Vagina (tissue), 2 donors: ENCODE results near the gene MPPED1.

Experiments used
- CTCF ChIP-seq, 3 experiments: fragments of 450-650 bp in 2 of 3; fragments of 200-600 bp in 1 of 3; sonication (generic) in 1 of 3; IDR thresholded peaks; one replicate each; pipeline ENCODE4 v1.5.1; 2017 to 2019; ENCODE audit warnings: antibody characterized with exemption in 3 of 3, mild to moderate bottlenecking in 2 of 3, moderate library complexity in 2 of 3
- POLR2AphosphoS5 ChIP-seq, 2 donors: sonication (generic); formaldehyde crosslinking; IDR thresholded peaks; one replicate each; pipeline ENCODE4 v1.9.0; 2017; ENCODE audit warnings: antibody characterized with exemption in 2 of 2, mild to moderate bottlenecking in 2 of 2, low read depth in 1 of 2; ENCODE audit not compliant: insufficient read depth in 1 of 2

DNA sequence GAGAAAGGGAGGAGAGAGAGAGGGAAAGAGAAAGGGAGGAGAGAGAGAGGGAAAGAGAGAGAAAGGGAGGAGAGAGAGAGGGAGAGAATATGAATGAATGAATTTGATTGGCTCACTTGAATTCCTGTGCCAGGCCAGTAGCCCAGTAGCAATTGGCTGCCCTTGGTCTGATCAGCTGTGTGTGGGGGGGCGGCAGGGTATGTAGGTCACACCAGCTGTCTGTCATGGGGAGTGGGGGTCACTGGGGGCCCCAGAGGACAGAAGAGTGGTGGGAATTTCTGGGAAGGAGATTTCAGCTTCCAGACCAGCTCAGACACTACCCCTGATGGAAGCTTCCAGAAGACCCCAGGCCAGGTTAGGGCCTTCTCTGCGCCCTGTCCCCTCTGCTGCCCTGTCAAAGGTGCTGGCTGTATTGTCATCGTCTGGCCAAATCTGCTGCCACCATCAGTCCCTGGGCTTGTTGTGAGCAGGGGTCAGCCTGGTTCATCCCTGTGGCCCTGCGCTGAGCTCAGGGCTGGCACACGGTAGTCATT is 21.1 kb downstream of the MPPED1 start:
- no peak for TF ChIP-seq POLR2AphosphoS5 (IDR thresholded peaks at IDR 0.05; ENCODE audit: insufficient read depth in 1 of 2, low read depth in 1 of 2)
- no peak for TF ChIP-seq CTCF (IDR thresholded peaks at IDR 0.05)
